HEK293T (cell line): ENCODE data around the gene PNLIPRP3.

Source experiments
- CTCF ChIA-PET: fragments of 350-600 bp; formaldehyde crosslinking; extraction: SDS; loops from one replicate; lab custom pipeline; 2021; ENCODE audit warnings: antibody characterized with exemption, inconsistent platforms; lab: Yijun Ruan, JAX
- POLR2A ChIA-PET: fragments of 350-600 bp; formaldehyde crosslinking; extraction: SDS; loops from one replicate; lab custom pipeline; 2020; ENCODE audit warnings: antibody characterized with exemption, inconsistent platforms; lab: Yijun Ruan, JAX
- DNase-seq: peaks from one replicate; pipeline ENCODE4 v3.0.0; 2012; ENCODE audit warnings: mixed read lengths; ENCODE audit errors: extremely low spot score
- ARNT ChIP-seq: fragments of 450-650 bp; IDR thresholded peaks from 2 replicates; pipeline ENCODE4 v1.6.1; 2017; ENCODE audit warnings: mild to moderate bottlenecking
- BHLHE40 ChIP-seq: fragments of 450-650 bp; IDR thresholded peaks from 2 replicates; pipeline ENCODE4 v1.6.1; 2016; ENCODE audit warnings: mild to moderate bottlenecking, moderate library complexity, borderline replicate concordance
- CTBP1 ChIP-seq: fragments of 450-650 bp; IDR thresholded peaks from 2 replicates; pipeline ENCODE4 v1.6.1; 2016; ENCODE audit warnings: borderline replicate concordance
- ELF4 ChIP-seq: fragments of 450-650 bp; IDR thresholded peaks from 2 replicates; pipeline ENCODE4 v1.6.1; 2017; ENCODE audit warnings: antibody characterized with exemption
- FOXA1 ChIP-seq: fragments of 450-650 bp; IDR thresholded peaks from 2 replicates; pipeline ENCODE4 v1.6.1; 2016; ENCODE audit warnings: mild to moderate bottlenecking
- FOXK2 ChIP-seq: fragments of 450-650 bp; IDR thresholded peaks from 2 replicates; pipeline ENCODE4 v1.6.1; 2016; ENCODE audit warnings: mild to moderate bottlenecking
- FOXM1 ChIP-seq: fragments of 450-650 bp; IDR thresholded peaks from 2 replicates; pipeline ENCODE4 v1.6.1; 2017; ENCODE audit warnings: mild to moderate bottlenecking, borderline replicate concordance
- HDGF ChIP-seq: fragments of 450-650 bp; IDR thresholded peaks from 2 replicates; pipeline ENCODE4 v1.6.1; 2017; ENCODE audit warnings: antibody characterized with exemption, borderline replicate concordance
- L3MBTL2 ChIP-seq: fragments of 450-650 bp; conservative IDR thresholded peaks from 2 replicates; pipeline ENCODE4 v1.6.1; 2016; ENCODE audit warnings: mild to moderate bottlenecking
- LEF1 ChIP-seq: fragments of 450-650 bp; IDR thresholded peaks from 2 replicates; pipeline ENCODE4 v1.6.1; 2017; ENCODE audit warnings: mild to moderate bottlenecking, borderline replicate concordance
- NFRKB ChIP-seq: fragments of 450-650 bp; IDR thresholded peaks from 2 replicates; pipeline ENCODE4 v1.6.1; 2016; ENCODE audit warnings: mild to moderate bottlenecking, moderate library complexity
- PKNOX1 ChIP-seq: fragments of 450-650 bp; IDR thresholded peaks from 2 replicates; pipeline ENCODE4 v1.6.1; 2016
- SP1 ChIP-seq: fragments of 450-650 bp; IDR thresholded peaks from 2 replicates; pipeline ENCODE4 v1.6.1; 2017
- SUZ12 ChIP-seq: fragments of 450-650 bp; IDR thresholded peaks from 2 replicates; pipeline ENCODE4 v1.6.1; 2016; ENCODE audit warnings: mild to moderate bottlenecking
- TARDBP ChIP-seq: fragments of 450-650 bp; IDR thresholded peaks from 2 replicates; pipeline ENCODE4 v1.6.1; 2016
- ZNF384 ChIP-seq: fragments of 450-650 bp; IDR thresholded peaks from 2 replicates; pipeline ENCODE4 v1.6.1; 2016

PNLIPRP3 gene

GRCh38 chr10:116510565-116510964, 82.9 kb downstream of the PNLIPRP3 start:
- ChIA-PET POLR2A (no interaction called here), CTCF (no interaction called here)

GRCh38 chr10:116511365-116511764, 83.7 kb downstream of the PNLIPRP3 start:
- ChIA-PET POLR2A (no interaction called here), CTCF (no interaction called here)
- DNase-seq, result no peak
- TF ChIP-seq HDGF (no peak), PKNOX1 (no peak), FOXK2 (no peak), CTBP1 (no peak), FOXA1 (no peak), ELF4 (no peak), SUZ12 (no peak), L3MBTL2 (no peak), LEF1 (no peak), FOXM1 (no peak), TARDBP (no peak), ZNF384 (no peak), BHLHE40 (no peak), ARNT (no peak), NFRKB (no peak), SP1 (no peak)

More at GRCh38 chr10:116510565-116510964, 82.9 kb downstream of the PNLIPRP3 start:
- no peak for TF ChIP-seq HDGF
- no peak for DNase-seq

GRCh38 chr10:116521424-116522290, 94.0 kb downstream of the PNLIPRP3 start:
- CTCF ChIA-PET, result interaction anchor here (0.6 to 1.1 kb wide), 5 partner anchors 14 to 212 kb away, joined by 3 to 4 read pairs (median 3); no protein-coding TSS in a partner anchor
- peak; percentile 50 for DNase-seq
- TF ChIP-seq BHLHE40 (no peak), ZNF384 (peak; percentile 63), SP1 (no peak), FOXK2 (no peak)
- POLR2A ChIA-PET, result no interaction called here

GRCh38 chr10:116522803-116523381, 95.2 kb downstream of the PNLIPRP3 start:
- CTCF ChIA-PET, result interaction anchor here (1.1 kb wide), 1 partner anchor 52 kb away, joined by 4 read pairs; no protein-coding TSS in a partner anchor

GRCh38 chr10:116524736-116525135, 97.1 kb downstream of the PNLIPRP3 start:
- POLR2A ChIA-PET, result no interaction called here
- TF ChIP-seq LEF1 (no peak), HDGF (no peak), L3MBTL2 (no peak), FOXA1 (no peak), BHLHE40 (no peak), PKNOX1 (no peak), SUZ12 (no peak), ARNT (no peak), NFRKB (no peak), ELF4 (no peak), ZNF384 (no peak), SP1 (no peak), FOXK2 (no peak), FOXM1 (no peak)
- CTCF ChIA-PET, result no interaction called here
- no peak for DNase-seq

More at GRCh38 chr10:116522803-116523381, 95.2 kb downstream of the PNLIPRP3 start:
- TF ChIP-seq FOXM1 (no peak), FOXK2 (no peak), PKNOX1 (no peak), SP1 (no peak), BHLHE40 (no peak), ELF4 (no peak), HDGF (no peak), LEF1 (no peak), SUZ12 (no peak), ARNT (no peak), ZNF384 (no peak), FOXA1 (no peak), CTBP1 (no peak), L3MBTL2 (no peak), TARDBP (no peak), NFRKB (no peak)
- POLR2A ChIA-PET, result no interaction called here
- DNase-seq, result no peak

- ChIA-PET CTCF (no interaction called here), POLR2A (no interaction called here)
- no peak for TF ChIP-seq FOXA1
- no peak for DNase-seq
Observed at GRCh38 chr10:116526219-116526618, 98.6 kb downstream of the PNLIPRP3 start.
